HG03342 (cell line): ENCODE data around the gene ATF6.
"Not testable (repeated sequence)": the region's sequence is repeated elsewhere in the genome, so short reads cannot be mapped to it uniquely, and the experiment has no call there.

Experiments used
- ATAC-seq: cut with Tn5 transposase; IDR thresholded peaks from one replicate; pipeline ENCODE4 v1.9.1; 2021; ENCODE audit warnings: mild to moderate bottlenecking, moderate library complexity; ENCODE audit not compliant: unreplicated experiment

ATF6 gene

GRCh38 chr1:161824618-161825017 is 58.5 kb downstream of the ATF6 start:
- ATAC-seq, result no peak

GRCh38 chr1:161825831-161826230 is 59.7 kb downstream of the ATF6 start:
- ATAC-seq, result no peak

- no peak for ATAC-seq
These were observed 60.4 kb downstream of the ATF6 start for GRCh38 chr1:161826478-161826877.

GRCh38 chr1:161827786-161828185 is 61.7 kb downstream of the ATF6 start:
- ATAC-seq, result no peak

- not testable (repeated sequence) for ATAC-seq
These were observed 66.3 kb downstream of the ATF6 start for GRCh38 chr1:161832299-161832907.

GRCh38 chr1:161834967-161835550 is 68.9 kb downstream of the ATF6 start:
- no peak for ATAC-seq

GRCh38 chr1:161836018-161836417 is 69.9 kb downstream of the ATF6 start:
- ATAC-seq, result no peak

GRCh38 chr1:161838362-161838761 is 72.2 kb downstream of the ATF6 start:
- ATAC-seq, result no peak

GRCh38 chr1:161838885-161839284 is 72.8 kb downstream of the ATF6 start:
- ATAC-seq, result no peak

- ATAC-seq, result no peak
These were observed 73.5 kb downstream of the ATF6 start for GRCh38 chr1:161839591-161839990.

GRCh38 chr1:161840363-161840762 is 74.2 kb downstream of the ATF6 start:
- no peak for ATAC-seq

- no peak for ATAC-seq
These were observed 77.0 kb downstream of the ATF6 start for GRCh38 chr1:161843156-161843555.

GRCh38 chr1:161844696-161845095 is 78.6 kb downstream of the ATF6 start:
- ATAC-seq, result no peak

GRCh38 chr1:161848676-161849075 is 82.6 kb downstream of the ATF6 start:
- no peak for ATAC-seq

GRCh38 chr1:161849518-161849917 is 83.4 kb downstream of the ATF6 start:
- no peak for ATAC-seq

- no peak for ATAC-seq
These were observed 89.1 kb downstream of the ATF6 start for GRCh38 chr1:161855260-161855659.

GRCh38 chr1:161858271-161858670 is 92.2 kb downstream of the ATF6 start:
- ATAC-seq, result no peak

GRCh38 chr1:161863549-161863948 is 97.4 kb downstream of the ATF6 start:
- no peak for ATAC-seq

- no peak for ATAC-seq
These were observed 98.5 kb downstream of the ATF6 start for GRCh38 chr1:161864577-161864976.

- ATAC-seq, result no peak
These were observed 100.1 kb downstream of the ATF6 start for GRCh38 chr1:161866241-161866640.

- no peak for ATAC-seq
These were observed 102.7 kb downstream of the ATF6 start for GRCh38 chr1:161868832-161869231.

- no peak for ATAC-seq
These were observed 103.2 kb downstream of the ATF6 start for GRCh38 chr1:161869291-161869690.

GRCh38 chr1:161872506-161872905 is 106.4 kb downstream of the ATF6 start:
- no peak for ATAC-seq
